Measurements from ENCODE around the gene RBPMS2. TPM values are rescaled to one million over a fixed set of nuclear protein-coding genes. Genes with fewer than 3 reads are reported as not detected.

RBPMS2 gene
- total and polyA plus RNA-seq, 2 donors (not counting 3 experiments of a cell fraction or from before 2014, with no cell fraction given): 2.3 to 7.8 TPM

DNA sequence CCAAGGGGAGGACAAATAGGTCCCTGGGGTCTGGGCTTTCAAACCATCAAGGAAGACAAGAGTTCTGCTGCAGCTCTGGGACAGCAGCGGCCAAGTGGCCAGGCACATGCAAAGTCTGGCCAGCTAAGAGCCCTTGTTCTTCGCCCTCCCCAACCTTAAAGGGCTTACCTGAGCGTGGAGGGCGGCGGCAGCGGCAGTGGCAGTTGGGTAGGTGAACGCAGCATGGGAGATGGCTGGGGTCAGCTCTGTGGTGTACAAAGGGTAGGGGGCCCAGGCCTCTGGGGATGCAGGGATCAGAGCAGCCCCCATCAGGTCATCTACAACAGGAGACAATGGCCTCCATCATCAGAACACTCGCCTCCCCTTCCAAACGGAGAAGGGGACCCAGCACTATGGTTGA lies 27.1 kb downstream of the RBPMS2 start:
- Histone ChIP-seq H3K27ac (ENCODE audit: insufficient read depth, low read depth, low read length) (no peak overlapping the region), H3K9me3 (replicated peaks; ENCODE audit: control insufficient read depth, insufficient read depth, low read length) (no peaks in the 10 kb centered on the region), H3K9me1 (replicated peaks; ENCODE audit: control insufficient read depth, extremely low read depth, insufficient read depth, low read length) (no peaks in the 10 kb centered on the region), H3K4me1 (ENCODE audit: control insufficient read depth, extremely low read depth, insufficient read depth, low read length) (no peaks in the 10 kb centered on the region), H3K79me2 (ENCODE audit: control insufficient read depth, insufficient read depth, low read length) (no peaks in the 10 kb centered on the region), H3K27me3 (ENCODE audit: control insufficient read depth in 2 of 2, insufficient read depth in 2 of 2, low read length in 2 of 2) (no peaks in the 10 kb centered on the region), H3K4me2 (ENCODE audit: insufficient read depth, low read length) (no peak overlapping the region), H2AFZ (ENCODE audit: low read depth, low read length) (no peak overlapping the region), H3K36me3 (ENCODE audit: control insufficient read depth in 2 of 2, extremely low read depth in 1 of 2, insufficient read depth in 2 of 2, low read length in 2 of 2) (no peaks in the 10 kb centered on the region), H3K4me3 (replicated peaks in 1 of 3; ENCODE audit: insufficient read depth in 1 of 3, low read depth in 1 of 3, low read length in 3 of 3) (no peak overlapping the region), H3K9ac (replicated peaks; ENCODE audit: extremely low read depth, insufficient read depth, low read length) (no peak overlapping the region), H4K20me1 (replicated peaks; ENCODE audit: control insufficient read depth, extremely low read depth, insufficient read depth, low read length) (no peaks in the 10 kb centered on the region)
- POLR2A ChIA-PET: no interaction called here
- TF ChIP-seq MYC (IDR thresholded peaks at IDR 0.05; ENCODE audit: low read depth, low read length) (no peak), JUN (IDR thresholded peaks at IDR 0.05; ENCODE audit: borderline replicate concordance, insufficient read depth, insufficient read length, low read depth) (no peak), EZH2 (IDR thresholded peaks at IDR 0.05; ENCODE audit: borderline replicate concordance, low read depth, low read length, severe bottlenecking) (no peak), POLR2A (IDR thresholded peaks at IDR 0.05; ENCODE audit: low read depth, low read length) (no peak), POLR2AphosphoS5 (IDR thresholded peaks at IDR 0.05; ENCODE audit: insufficient read depth, low read depth, low read length) (no peak), FOS (IDR thresholded peaks at IDR 0.05; ENCODE audit: borderline replicate concordance, insufficient read depth, low read length) (no peak), GATA2 (IDR thresholded peaks at IDR 0.05; ENCODE audit: insufficient read depth, insufficient read length, low read depth, low read length) (no peak)
- TF ChIP-seq, protein P1, sequence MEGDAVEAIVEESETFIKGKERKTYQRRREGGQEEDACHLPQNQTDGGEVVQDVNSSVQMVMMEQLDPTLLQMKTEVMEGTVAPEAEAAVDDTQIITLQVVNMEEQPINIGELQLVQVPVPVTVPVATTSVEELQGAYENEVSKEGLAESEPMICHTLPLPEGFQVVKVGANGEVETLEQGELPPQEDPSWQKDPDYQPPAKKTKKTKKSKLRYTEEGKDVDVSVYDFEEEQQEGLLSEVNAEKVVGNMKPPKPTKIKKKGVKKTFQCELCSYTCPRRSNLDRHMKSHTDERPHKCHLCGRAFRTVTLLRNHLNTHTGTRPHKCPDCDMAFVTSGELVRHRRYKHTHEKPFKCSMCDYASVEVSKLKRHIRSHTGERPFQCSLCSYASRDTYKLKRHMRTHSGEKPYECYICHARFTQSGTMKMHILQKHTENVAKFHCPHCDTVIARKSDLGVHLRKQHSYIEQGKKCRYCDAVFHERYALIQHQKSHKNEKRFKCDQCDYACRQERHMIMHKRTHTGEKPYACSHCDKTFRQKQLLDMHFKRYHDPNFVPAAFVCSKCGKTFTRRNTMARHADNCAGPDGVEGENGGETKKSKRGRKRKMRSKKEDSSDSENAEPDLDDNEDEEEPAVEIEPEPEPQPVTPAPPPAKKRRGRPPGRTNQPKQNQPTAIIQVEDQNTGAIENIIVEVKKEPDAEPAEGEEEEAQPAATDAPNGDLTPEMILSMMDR (IDR thresholded peaks at IDR 0.05; ENCODE audit: extremely low read depth in 1 of 2, insufficient read depth in 1 of 2, low read depth in 1 of 2, low read length in 2 of 2): no peak
- TF ChIP-seq, protein P2, sequence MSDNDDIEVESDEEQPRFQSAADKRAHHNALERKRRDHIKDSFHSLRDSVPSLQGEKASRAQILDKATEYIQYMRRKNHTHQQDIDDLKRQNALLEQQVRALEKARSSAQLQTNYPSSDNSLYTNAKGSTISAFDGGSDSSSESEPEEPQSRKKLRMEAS (IDR thresholded peaks at IDR 0.05; ENCODE audit: insufficient read depth, insufficient read length): no peak
- CTCF ChIA-PET: interaction anchor here (1.4 to 1.6 kb wide), 2 partner anchors 13 to 20 kb away, joined by 4 read pairs; no protein-coding TSS in a partner anchor
- no peak for DNase-seq (ENCODE audit: low read depth, low spot score)
- intact Hi-C loops (cut with micrococcal nuclease) (no loop called here), dilution Hi-C loops (cut with MboI; ENCODE audit: extremely low pct_ligation_motif_present, low sequenced_read_pairs) (no loop called here)
- BruUV-seq (replicated peaks): no TSS peak
- FAIRE-seq: no peak

Data from endothelial cell of umbilical vein (primary cell).